A673 (cell line): Measurements from ENCODE around the gene APBB2.

ENCODE experiments used
- EZH2 ChIP-seq: fragments of 200-600 bp; sonication (generic); IDR thresholded peaks from 2 replicates; pipeline ENCODE4 v1.6.1; 2017; ENCODE audit warnings: borderline replicate concordance, low read depth, mild to moderate bottlenecking, mixed read lengths, antibody characterized with exemption, low read length; ENCODE audit not compliant: poor library complexity, severe bottlenecking
- TF ChIP-seq, protein P1 (sequence below): fragments of 300-800, 200-600 bp; sonication (generic); conservative IDR thresholded peaks from 2 replicates; pipeline ENCODE4 v1.5.1; 2017; ENCODE audit warnings: low read depth, mild to moderate bottlenecking, antibody characterized with exemption, low read length, moderate library complexity, mixed read lengths

DNA sequence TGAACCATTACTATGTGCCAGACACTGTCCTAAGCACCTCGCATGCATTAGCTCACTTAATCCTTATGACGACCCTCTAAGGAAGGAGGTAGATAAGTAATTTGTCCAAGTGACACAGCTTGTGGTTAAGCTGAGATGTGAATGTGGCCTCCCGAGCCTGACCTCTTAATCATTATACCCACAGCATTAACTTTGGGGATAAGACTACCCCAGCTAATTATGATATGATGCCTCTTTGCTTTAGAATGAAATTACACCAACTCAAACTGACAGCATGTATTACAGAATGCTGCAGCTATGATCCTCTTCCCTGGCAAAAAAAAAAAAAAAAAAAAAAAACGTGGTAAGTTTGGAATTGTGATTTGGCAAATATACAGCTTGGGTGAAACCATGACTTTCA, 53.5 kb downstream of the APBB2 start:
- TF ChIP-seq, protein P1, sequence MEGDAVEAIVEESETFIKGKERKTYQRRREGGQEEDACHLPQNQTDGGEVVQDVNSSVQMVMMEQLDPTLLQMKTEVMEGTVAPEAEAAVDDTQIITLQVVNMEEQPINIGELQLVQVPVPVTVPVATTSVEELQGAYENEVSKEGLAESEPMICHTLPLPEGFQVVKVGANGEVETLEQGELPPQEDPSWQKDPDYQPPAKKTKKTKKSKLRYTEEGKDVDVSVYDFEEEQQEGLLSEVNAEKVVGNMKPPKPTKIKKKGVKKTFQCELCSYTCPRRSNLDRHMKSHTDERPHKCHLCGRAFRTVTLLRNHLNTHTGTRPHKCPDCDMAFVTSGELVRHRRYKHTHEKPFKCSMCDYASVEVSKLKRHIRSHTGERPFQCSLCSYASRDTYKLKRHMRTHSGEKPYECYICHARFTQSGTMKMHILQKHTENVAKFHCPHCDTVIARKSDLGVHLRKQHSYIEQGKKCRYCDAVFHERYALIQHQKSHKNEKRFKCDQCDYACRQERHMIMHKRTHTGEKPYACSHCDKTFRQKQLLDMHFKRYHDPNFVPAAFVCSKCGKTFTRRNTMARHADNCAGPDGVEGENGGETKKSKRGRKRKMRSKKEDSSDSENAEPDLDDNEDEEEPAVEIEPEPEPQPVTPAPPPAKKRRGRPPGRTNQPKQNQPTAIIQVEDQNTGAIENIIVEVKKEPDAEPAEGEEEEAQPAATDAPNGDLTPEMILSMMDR, result no peak
- TF ChIP-seq EZH2, result no peak
